Smooth muscle cell (in vitro differentiated cells): Measurements from ENCODE around the gene SYNRG. TPM values are rescaled to one million over a fixed set of nuclear protein-coding genes. Genes with fewer than 3 reads are reported as not detected.
A peak's percentile ranks its signal among the peaks of the same experiment; 100 is the strongest.

ENCODE experiments used
- DNase-seq: peaks from one replicate; lab custom pipeline; 2025; ENCODE audit not compliant: unreplicated experiment; lab: John Stamatoyannopoulos, UW
- H2AFZ ChIP-seq: fragments of 200-600 bp; sonication (generic); 2 replicates; pipeline ENCODE4 v1.6.0; 2016; ENCODE audit warnings: antibody characterized with exemption, low read depth, mild to moderate bottlenecking
- H3F3A ChIP-seq: fragments of 200-600 bp; sonication (generic); 2 replicates; pipeline ENCODE4 v1.6.0; 2017; ENCODE audit warnings: antibody characterized with exemption, low read depth
- H3K27ac ChIP-seq: fragments of 200-600 bp; sonication (generic); 2 replicates; pipeline ENCODE4 v1.5.1; 2016; ENCODE audit warnings: low read depth, mild to moderate bottlenecking
- H3K27me3 ChIP-seq: fragments of 200-600 bp; sonication (generic); 2 replicates; pipeline ENCODE4 v1.6.1; 2016; ENCODE audit warnings: low read depth, mild to moderate bottlenecking
- H3K36me3 ChIP-seq: fragments of 200-600 bp; sonication (generic); 2 replicates; pipeline ENCODE4 v1.5.1; 2016; ENCODE audit warnings: low read depth
- H3K4me1 ChIP-seq: fragments of 200-600 bp; sonication (generic); 2 replicates; pipeline ENCODE4 v1.5.1; 2016; ENCODE audit warnings: low read depth
- H3K4me2 ChIP-seq: fragments of 200-600 bp; sonication (generic); 2 replicates; pipeline ENCODE4 v1.6.0; 2016; ENCODE audit warnings: mild to moderate bottlenecking
- H3K4me3 ChIP-seq: fragments of 200-600 bp; sonication (generic); 2 replicates; pipeline ENCODE4 v1.5.1; 2016; ENCODE audit warnings: mild to moderate bottlenecking
- H3K79me2 ChIP-seq: fragments of 200-600 bp; sonication (generic); 2 replicates; pipeline ENCODE4 v1.6.0; 2016; ENCODE audit warnings: low read depth, mild to moderate bottlenecking
- H3K9ac ChIP-seq: fragments of 200-600 bp; sonication (generic); 2 replicates; pipeline ENCODE4 v1.6.0; 2016; ENCODE audit warnings: low read depth
- H3K9me3 ChIP-seq: fragments of 200-600 bp; sonication (generic); replicated peaks from 2 replicates; pipeline ENCODE4 v1.5.1; 2016; ENCODE audit warnings: low read depth
- H4K20me1 ChIP-seq: fragments of 200-600 bp; sonication (generic); 2 replicates; pipeline ENCODE4 v1.6.0; 2016; ENCODE audit warnings: low read depth
- WGBS: methylation state at CpG from one replicate; pipeline ENCODE4 v1.1.7; 2016; ENCODE audit warnings: low lambda C conversion rate; 5-methylcytosine and 5-hydroxymethylcytosine counted together
- polyA plus RNA-seq: library from polyadenylated mRNA; unstranded; fragments of >200 nt; fragmentation: Nextera tagmentation; extraction: Ambion mirVana; gene quantifications from 2 replicates; pipeline ENCODE4 v1.2.1, GENCODE V29; 2016
- total RNA-seq: library from RNA; depleted of rRNA; stranded (reverse); fragments of >200 nt; gene quantifications from 2 replicates; pipeline ENCODE4 v1.2.3, GENCODE V29; 2014
- TF ChIP-seq, protein P1 (sequence below): fragments of 200-600 bp; sonication (generic); IDR thresholded peaks from 2 replicates; pipeline ENCODE4 v1.5.1; 2017; ENCODE audit warnings: borderline replicate concordance, mild to moderate bottlenecking, antibody characterized with exemption; ENCODE audit not compliant: insufficient read depth, poor library complexity, severe bottlenecking

The SYNRG gene
- total and polyA plus RNA-seq, 2 experiments from 2014 or later: 16.2 to 18.9 TPM

DNA sequence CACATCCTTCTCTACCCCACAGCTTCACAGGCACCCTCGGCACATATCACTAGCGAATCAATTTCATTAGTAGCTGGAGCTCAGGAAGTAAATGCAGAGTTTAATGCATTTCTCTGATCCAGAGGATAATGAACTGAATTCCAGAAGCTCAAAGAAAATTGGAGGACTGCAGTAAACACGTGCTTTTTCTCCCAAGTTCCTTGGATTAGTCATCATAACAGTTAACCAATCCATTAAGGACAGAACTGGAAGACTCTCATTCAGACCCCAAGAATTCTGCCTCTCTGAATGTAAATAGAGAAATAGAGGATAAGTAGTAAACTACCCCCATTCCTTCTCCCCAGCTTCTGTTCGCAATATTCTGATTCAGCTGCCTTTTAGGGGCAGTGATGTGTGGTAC is 78.8 kb downstream of the SYNRG start:
- 73% methylated on average over 4 of the region's 4 CpGs for WGBS
- H3K27ac ChIP-seq: no peak overlapping the region
- H4K20me1 ChIP-seq: no peaks in the 10 kb centered on the region
- peaks cover 3% of the 10 kb centered on the region for H3F3A ChIP-seq
- TF ChIP-seq, protein P1, sequence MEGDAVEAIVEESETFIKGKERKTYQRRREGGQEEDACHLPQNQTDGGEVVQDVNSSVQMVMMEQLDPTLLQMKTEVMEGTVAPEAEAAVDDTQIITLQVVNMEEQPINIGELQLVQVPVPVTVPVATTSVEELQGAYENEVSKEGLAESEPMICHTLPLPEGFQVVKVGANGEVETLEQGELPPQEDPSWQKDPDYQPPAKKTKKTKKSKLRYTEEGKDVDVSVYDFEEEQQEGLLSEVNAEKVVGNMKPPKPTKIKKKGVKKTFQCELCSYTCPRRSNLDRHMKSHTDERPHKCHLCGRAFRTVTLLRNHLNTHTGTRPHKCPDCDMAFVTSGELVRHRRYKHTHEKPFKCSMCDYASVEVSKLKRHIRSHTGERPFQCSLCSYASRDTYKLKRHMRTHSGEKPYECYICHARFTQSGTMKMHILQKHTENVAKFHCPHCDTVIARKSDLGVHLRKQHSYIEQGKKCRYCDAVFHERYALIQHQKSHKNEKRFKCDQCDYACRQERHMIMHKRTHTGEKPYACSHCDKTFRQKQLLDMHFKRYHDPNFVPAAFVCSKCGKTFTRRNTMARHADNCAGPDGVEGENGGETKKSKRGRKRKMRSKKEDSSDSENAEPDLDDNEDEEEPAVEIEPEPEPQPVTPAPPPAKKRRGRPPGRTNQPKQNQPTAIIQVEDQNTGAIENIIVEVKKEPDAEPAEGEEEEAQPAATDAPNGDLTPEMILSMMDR: no peak
- H3K36me3 ChIP-seq: peaks cover 7% of the 10 kb centered on the region
- no peaks in the 10 kb centered on the region for H3K79me2 ChIP-seq
- no peak overlapping the region for H2AFZ ChIP-seq
- H3K4me3 ChIP-seq: no peak overlapping the region
- no peak for DNase-seq
- H3K4me1 ChIP-seq: no peaks in the 10 kb centered on the region
- H3K27me3 ChIP-seq: no peaks in the 10 kb centered on the region
- no peak overlapping the region for H3K9ac ChIP-seq
- H3K4me2 ChIP-seq: no peak overlapping the region
- H3K9me3 ChIP-seq: no peaks in the 10 kb centered on the region

DNA sequence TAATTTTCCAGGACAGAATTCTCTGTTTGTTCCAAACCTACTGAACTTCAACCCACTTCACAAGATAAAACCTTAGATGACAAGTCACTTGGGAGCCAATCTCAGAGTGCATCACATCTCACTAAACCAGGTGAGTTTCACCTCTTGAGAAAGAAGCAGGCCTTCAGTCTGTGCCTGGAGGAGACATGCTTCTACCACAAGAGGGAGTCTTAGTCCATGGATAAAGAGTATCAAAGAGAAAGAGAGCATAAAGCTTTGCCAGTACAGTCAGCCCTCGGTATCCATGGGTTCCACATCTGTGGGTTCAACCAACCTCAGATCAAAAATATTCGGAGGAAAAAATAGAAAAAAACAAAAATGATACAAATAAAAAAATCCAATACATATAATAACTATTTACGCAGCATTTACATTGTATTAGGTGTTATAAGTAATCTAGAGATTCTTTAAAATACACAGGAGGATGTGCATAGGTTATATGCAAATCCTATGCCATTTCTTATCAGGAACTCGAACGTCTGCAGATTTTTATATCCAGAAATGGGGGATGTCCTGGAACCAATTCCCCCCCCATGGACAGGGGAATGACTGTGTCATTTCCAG is 81.9 kb downstream of the SYNRG start:
- no peak for DNase-seq
- Histone ChIP-seq H3K4me3 (no peak overlapping the region), H4K20me1 (no peaks in the 10 kb centered on the region), H3K27ac (no peak overlapping the region), H3K79me2 (no peaks in the 10 kb centered on the region), H3K4me2 (no peak overlapping the region), H3K27me3 (no peaks in the 10 kb centered on the region), H3F3A (peaks cover 3% of the 10 kb centered on the region), H3K9me3 (no peaks in the 10 kb centered on the region), H2AFZ (no peak overlapping the region), H3K4me1 (no peaks in the 10 kb centered on the region), H3K9ac (no peak overlapping the region), H3K36me3 (peaks cover 4% of the 10 kb centered on the region)
- WGBS: 78% methylated on average over 5 of the region's 5 CpGs
- TF ChIP-seq, protein P1: peak; percentile 62

DNA sequence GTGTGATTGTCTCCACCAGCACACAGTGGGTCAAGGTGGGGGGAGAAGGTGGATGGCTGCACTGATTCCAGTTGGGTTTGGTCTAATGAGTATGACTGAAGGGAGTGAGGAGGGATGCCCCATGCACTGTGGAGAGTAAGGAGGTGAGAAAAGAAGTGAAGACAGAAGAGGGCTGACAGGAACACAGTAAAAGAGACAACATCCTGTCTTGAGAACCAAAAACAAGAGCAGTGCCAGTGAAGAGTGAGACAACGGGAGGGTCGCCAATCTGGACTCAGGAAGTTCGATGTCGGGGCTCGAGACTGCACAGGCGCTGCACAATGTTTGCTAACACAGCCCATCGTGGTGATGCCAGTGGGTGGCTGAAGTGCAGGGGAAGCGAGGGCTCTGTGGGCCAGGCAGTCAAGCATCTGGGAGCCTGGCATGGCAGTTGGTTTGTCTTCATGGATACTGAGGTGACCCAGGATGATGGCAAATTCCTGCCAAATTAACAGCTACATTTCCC is 85.5 kb downstream of the SYNRG start:
- no peaks in the 10 kb centered on the region for H3K4me1 ChIP-seq
- TF ChIP-seq, protein P1: no peak
- H3K36me3 ChIP-seq: no peaks in the 10 kb centered on the region
- no peak overlapping the region for H3K4me2 ChIP-seq
- no peak for DNase-seq
- no peaks in the 10 kb centered on the region for H4K20me1 ChIP-seq
- no peak overlapping the region for H3K27ac ChIP-seq
- no peaks in the 10 kb centered on the region for H3K9me3 ChIP-seq
- no peak overlapping the region for H2AFZ ChIP-seq
- 94% methylated on average over 8 of the region's 8 CpGs for WGBS
- H3K9ac ChIP-seq: no peak overlapping the region
- H3K79me2 ChIP-seq: no peaks in the 10 kb centered on the region
- no peak overlapping the region for H3K4me3 ChIP-seq
- peaks cover 3% of the 10 kb centered on the region for H3F3A ChIP-seq
- H3K27me3 ChIP-seq: no peaks in the 10 kb centered on the region

DNA sequence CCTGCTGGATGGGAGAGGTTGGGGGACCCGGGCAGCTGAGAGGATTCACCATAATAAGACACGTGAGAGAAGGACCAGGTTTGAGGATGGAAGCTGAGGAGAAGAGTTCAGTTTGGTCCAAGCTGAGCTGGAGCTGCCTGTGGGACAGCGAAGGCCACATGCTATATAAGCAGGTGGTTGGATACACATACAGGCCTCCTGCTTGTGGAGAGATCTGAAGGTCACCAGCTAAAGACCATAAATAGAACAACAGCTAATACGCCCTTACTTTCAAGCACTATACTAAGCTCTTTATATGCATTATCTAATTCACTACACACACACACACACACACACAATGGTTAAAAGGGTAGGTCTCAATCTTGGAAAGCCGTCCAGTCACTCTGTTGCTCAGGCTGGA is 87.4 kb downstream of the SYNRG start:
- Histone ChIP-seq H3K4me1 (no peaks in the 10 kb centered on the region), H3K9ac (no peak overlapping the region), H3K4me2 (no peak overlapping the region), H3K9me3 (no peaks in the 10 kb centered on the region), H3K36me3 (no peaks in the 10 kb centered on the region), H3K27ac (no peak overlapping the region), H3K4me3 (no peak overlapping the region), H4K20me1 (no peaks in the 10 kb centered on the region), H3K79me2 (no peaks in the 10 kb centered on the region), H3K27me3 (no peaks in the 10 kb centered on the region), H2AFZ (no peak overlapping the region), H3F3A (peaks cover 2% of the 10 kb centered on the region)
- TF ChIP-seq, protein P1: no peak
- no peak for DNase-seq
- 96% methylated on average over 5 of the region's 5 CpGs for WGBS
